MM.1S (cell line): ENCODE results near the gene PIAS3.

Experiments used
- DNase-seq: peaks from one replicate; pipeline ENCODE4 v3.0.0-alpha.2; 2015
- H2AFZ ChIP-seq: fragments of 300-600 bp; sonication (generic); 2 replicates; pipeline ENCODE4 v1.6.0; 2016; ENCODE audit warnings: antibody characterized with exemption, low read length
- H3F3A ChIP-seq: fragments of 300-600 bp; sonication (generic); 2 replicates; pipeline ENCODE4 v1.6.1; 2016; ENCODE audit warnings: mild to moderate bottlenecking, antibody characterized with exemption, low read length, moderate library complexity, mixed read lengths; ENCODE audit not compliant: insufficient read depth
- H3K27ac ChIP-seq: fragments of 300-600 bp; sonication (generic); 2 replicates; pipeline ENCODE4 v1.5.1; 2016; ENCODE audit warnings: mild to moderate bottlenecking, low read length
- H3K27me3 ChIP-seq: fragments of 300-600 bp; sonication (generic); replicated peaks from 2 replicates; pipeline ENCODE4 v1.6.0; 2016; ENCODE audit warnings: low read length; ENCODE audit not compliant: insufficient read depth
- H3K36me3 ChIP-seq: fragments of 300-600 bp; sonication (generic); replicated peaks from 2 replicates; pipeline ENCODE4 v1.6.1; 2016; ENCODE audit warnings: mild to moderate bottlenecking, low read length, mixed read lengths; ENCODE audit not compliant: insufficient read depth
- H3K4me1 ChIP-seq: fragments of 300-600 bp; sonication (generic); 2 replicates; pipeline ENCODE4 v1.6.1; 2016; ENCODE audit warnings: low read length, mixed read lengths
- H3K4me2 ChIP-seq: fragments of 300-600 bp; sonication (generic); 2 replicates; pipeline ENCODE4 v1.6.0; 2016; ENCODE audit warnings: low read depth, low read length
- H3K4me3 ChIP-seq: fragments of 300-600 bp; sonication (generic); 2 replicates; pipeline ENCODE4 v1.5.1; 2016; ENCODE audit warnings: low read length, mixed read lengths
- H3K79me2 ChIP-seq: fragments of 300-600 bp; sonication (generic); 2 replicates; pipeline ENCODE4 v1.6.1; 2016; ENCODE audit warnings: mixed run types, low read length, mixed read lengths
- H3K9ac ChIP-seq: fragments of 300-600 bp; sonication (generic); 2 replicates; pipeline ENCODE4 v1.6.1; 2016; ENCODE audit warnings: low read length, mixed read lengths
- H3K9me2 ChIP-seq: fragments of 300-600 bp; sonication (generic); replicated peaks from 2 replicates; pipeline ENCODE4 v1.6.1; 2016; ENCODE audit warnings: mild to moderate bottlenecking, low read length, mixed read lengths; ENCODE audit not compliant: insufficient read depth
- H3K9me3 ChIP-seq: fragments of 300-600 bp; sonication (generic); replicated peaks from 2 replicates; pipeline ENCODE4 v1.6.1; 2016; ENCODE audit warnings: mild to moderate bottlenecking, low read length, mixed read lengths; ENCODE audit not compliant: insufficient read depth
- H4K20me1 ChIP-seq: fragments of 300-600 bp; sonication (generic); 2 replicates; pipeline ENCODE4 v1.6.1; 2016; ENCODE audit warnings: mild to moderate bottlenecking, low read length, moderate library complexity, mixed read lengths; ENCODE audit not compliant: insufficient read depth
- CTCF ChIP-seq: fragments of 300-600 bp; sonication (generic); IDR thresholded peaks from 2 replicates; pipeline ENCODE4 v1.5.1; 2016; ENCODE audit warnings: antibody characterized with exemption, low read length, mixed read lengths
- EZH2 ChIP-seq: fragments of 300-600 bp; sonication (generic); optimal IDR thresholded peaks from 2 replicates; pipeline ENCODE3; 2017; ENCODE audit warnings: low read depth, mild to moderate bottlenecking, antibody characterized with exemption, low read length, mixed read lengths
- EZH2phosphoT487 ChIP-seq: fragments of 300-600 bp; sonication (generic); IDR thresholded peaks from 2 replicates; pipeline ENCODE4 v1.6.1; 2018; ENCODE audit warnings: antibody characterized with exemption, low read length

The PIAS3 gene

GRCh38 chr1:145806844-145807243 is 52.0 kb downstream of the PIAS3 start:
- H3K4me1 ChIP-seq, result no peaks in the 10 kb centered on the region
- H2AFZ ChIP-seq, result no peak overlapping the region
- H4K20me1 ChIP-seq, result no peaks in the 10 kb centered on the region
- H3F3A ChIP-seq, result no peaks in the 10 kb centered on the region
- no peaks in the 10 kb centered on the region for H3K27me3 ChIP-seq
- H3K27ac ChIP-seq, result no peak overlapping the region
- TF ChIP-seq CTCF (no peak), EZH2phosphoT487 (no peak), EZH2 (no peak)
- no peak overlapping the region for H3K9ac ChIP-seq
- H3K79me2 ChIP-seq, result peaks cover 72% of the 10 kb centered on the region
- H3K4me2 ChIP-seq, result no peak overlapping the region
- no peaks in the 10 kb centered on the region for H3K9me3 ChIP-seq
- H3K36me3 ChIP-seq, result no peaks in the 10 kb centered on the region
- no peak for DNase-seq
- H3K4me3 ChIP-seq, result no peak overlapping the region
- no peaks in the 10 kb centered on the region for H3K9me2 ChIP-seq

- H2AFZ ChIP-seq, result no peak overlapping the region
- H4K20me1 ChIP-seq, result no peaks in the 10 kb centered on the region
- no peaks in the 10 kb centered on the region for H3K36me3 ChIP-seq
- no peak for TF ChIP-seq CTCF
- no peak for TF ChIP-seq EZH2phosphoT487
- TF ChIP-seq EZH2, result no peak
- H3K4me2 ChIP-seq, result no peak overlapping the region
- H3F3A ChIP-seq, result no peaks in the 10 kb centered on the region
- H3K4me3 ChIP-seq, result no peak overlapping the region
- no peak overlapping the region for H3K27ac ChIP-seq
- H3K9ac ChIP-seq, result no peak overlapping the region
- no peaks in the 10 kb centered on the region for H3K9me3 ChIP-seq
- H3K79me2 ChIP-seq, result peaks cover 76% of the 10 kb centered on the region
- DNase-seq, result no peak
- no peaks in the 10 kb centered on the region for H3K27me3 ChIP-seq
- H3K9me2 ChIP-seq, result no peaks in the 10 kb centered on the region
- no peaks in the 10 kb centered on the region for H3K4me1 ChIP-seq
Observed at GRCh38 chr1:145806408-145806807, 52.5 kb downstream of the PIAS3 start.

- no peaks in the 10 kb centered on the region for H3K9me3 ChIP-seq
- H4K20me1 ChIP-seq, result no peaks in the 10 kb centered on the region
- no peaks in the 10 kb centered on the region for H3K27me3 ChIP-seq
- H3K27ac ChIP-seq, result no peak overlapping the region
- TF ChIP-seq EZH2phosphoT487, result no peak
- no peak for TF ChIP-seq CTCF
- no peak for TF ChIP-seq EZH2
- no peaks in the 10 kb centered on the region for H3K36me3 ChIP-seq
- no peak overlapping the region for H3K4me2 ChIP-seq
- DNase-seq, result no peak
- no peaks in the 10 kb centered on the region for H3F3A ChIP-seq
- H3K4me1 ChIP-seq, result no peaks in the 10 kb centered on the region
- peaks cover 90% of the 10 kb centered on the region for H3K79me2 ChIP-seq
- H2AFZ ChIP-seq, result no peak overlapping the region
- no peaks in the 10 kb centered on the region for H3K9me2 ChIP-seq
- no peak overlapping the region for H3K9ac ChIP-seq
- H3K4me3 ChIP-seq, result no peak overlapping the region
Observed at GRCh38 chr1:145805057-145805456, 53.8 kb downstream of the PIAS3 start.
